Left lobe of liver (tissue), 2 donors: Measurements from ENCODE around the gene CNNM4. TPM values are rescaled to one million over a fixed set of nuclear protein-coding genes. Genes with fewer than 3 reads are reported as not detected.

Experiments used
- ATAC-seq: fragments of 200-7000 bp; cut with Tn5 transposase; one replicate; pipeline ENCODE4 v1.9.1; 2020; ENCODE audit warnings: mild to moderate bottlenecking, moderate library complexity
- DNase-seq: peaks from one replicate; pipeline ENCODE4 v3.0.0-alpha.2; 2020; ENCODE audit warnings: low spot score
- total RNA-seq: library from RNA; stranded (reverse); gene quantifications from one replicate; pipeline ENCODE4 v1.2.1, GENCODE V29; 2021
- donor health status: DM: no; HTN: no; CAD: no; lungs with moderate emphysema.
- donor health status: DM: no; HTN: yes; CAD: no.

Gene CNNM4
- total RNA-seq, 1 donor from 2014 or later: 3.4 TPM

- peak; percentile 98 for ATAC-seq
These were observed 87.6 kb downstream of the CNNM4 start for GRCh38 chr2:96848264-96848663.

DNA sequence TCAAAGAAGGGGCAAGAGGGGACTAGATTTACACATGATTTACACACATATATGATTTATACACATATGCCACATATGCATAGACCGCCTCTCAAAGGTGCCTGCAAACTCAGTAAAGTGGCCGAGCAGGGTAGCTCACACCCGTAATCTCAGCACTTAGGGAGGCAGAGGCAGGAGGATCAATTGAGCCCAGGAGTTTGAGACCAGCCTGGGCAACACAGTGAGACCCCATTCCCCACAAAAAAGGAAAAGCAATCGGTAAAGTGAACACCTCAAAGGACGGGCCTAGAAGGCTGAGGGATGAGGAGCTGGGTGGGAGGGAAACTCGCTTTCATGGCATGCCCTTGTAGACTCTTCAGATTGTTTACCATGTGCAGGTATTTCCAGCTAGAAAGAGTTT is 92.0 kb downstream of the CNNM4 start:
- DNase-seq: no peak
- ATAC-seq: no peak

More at GRCh38 chr2:96848264-96848663, 87.6 kb downstream of the CNNM4 start:
- DNase-seq: peak; percentile 91

DNA sequence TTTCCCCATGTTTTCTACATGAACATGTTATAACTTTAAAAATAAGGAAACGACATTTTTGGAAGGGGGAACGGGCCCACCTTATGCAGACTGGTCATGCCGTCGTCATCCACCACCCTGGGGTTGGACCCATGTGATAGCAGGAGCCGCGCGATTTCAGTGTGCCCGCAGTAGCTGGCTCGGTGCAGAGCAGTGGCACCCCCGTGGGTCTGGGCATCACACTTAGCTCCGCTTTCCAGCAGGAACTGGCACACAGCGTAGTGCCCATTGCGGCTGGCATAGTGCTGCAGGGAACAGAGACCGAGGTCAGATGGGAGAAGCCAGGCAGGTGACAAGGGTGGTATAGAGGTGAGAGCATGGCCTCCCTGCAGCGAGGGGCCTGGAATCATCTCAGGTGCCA is 92.6 kb downstream of the CNNM4 start:
- no peak for DNase-seq

DNA sequence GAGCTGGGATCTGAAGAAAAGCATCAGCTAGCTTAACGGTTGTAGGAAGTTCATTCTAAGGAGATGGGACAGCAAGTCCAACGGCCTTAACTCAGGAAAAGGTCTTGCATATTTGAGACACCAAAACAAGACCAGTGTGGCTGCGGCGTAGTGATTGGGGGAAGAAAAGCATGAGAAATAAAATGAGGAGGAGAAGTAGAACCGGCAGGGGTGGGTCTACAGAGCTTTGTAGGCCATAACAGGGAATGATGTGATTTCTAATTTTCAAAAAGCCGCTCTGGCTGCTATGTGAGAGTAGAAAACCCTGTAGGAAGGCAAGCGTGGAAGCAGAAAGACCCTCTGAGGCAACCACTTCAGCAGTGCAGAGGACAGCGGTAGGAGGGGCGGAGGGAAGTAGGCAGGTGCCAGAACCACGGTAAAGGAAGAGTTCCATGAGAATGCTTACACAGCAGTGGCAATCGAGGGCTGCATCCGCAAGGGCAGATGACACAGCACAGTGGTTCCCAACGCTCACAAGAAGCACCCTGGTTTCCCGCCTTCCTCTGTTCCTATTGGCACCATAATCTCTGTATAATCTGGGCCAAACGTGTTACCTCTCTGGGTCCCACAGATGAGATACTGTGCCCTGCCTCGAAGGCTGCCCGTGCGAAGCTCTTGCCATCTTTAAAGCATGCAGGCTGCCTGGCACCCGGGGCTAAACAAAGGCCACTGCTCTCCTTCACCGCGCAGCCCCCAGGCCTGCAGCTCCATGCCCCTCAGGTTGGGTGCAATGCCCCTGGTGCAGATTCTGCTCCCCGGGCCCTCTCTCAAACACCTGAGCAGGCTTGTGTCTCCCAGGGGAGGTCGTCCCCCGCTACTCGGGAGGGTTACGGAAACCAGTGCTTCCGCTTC is 96.3 kb downstream of the CNNM4 start:
- ATAC-seq (peak; percentile 30), DNase-seq (peak; percentile 51)

More for the DNA sequence above, 92.6 kb downstream of the CNNM4 start:
- ATAC-seq: no peak

- DNase-seq (peak; percentile 99), ATAC-seq (peak; percentile 86)
These were observed 97.1 kb downstream of the CNNM4 start, which contains the start of gene ANKRD39 for GRCh38 chr2:96857667-96858372. Gene ANKRD39, minus strand, starts transcription at chr2:96858016. Its CDS starts 29 bp downstream, at chr2:96857987.

GRCh38 chr2:96859099-96859649 is 98.5 kb downstream of the CNNM4 start:
- ATAC-seq (no peak), DNase-seq (peak; percentile 59)

DNA sequence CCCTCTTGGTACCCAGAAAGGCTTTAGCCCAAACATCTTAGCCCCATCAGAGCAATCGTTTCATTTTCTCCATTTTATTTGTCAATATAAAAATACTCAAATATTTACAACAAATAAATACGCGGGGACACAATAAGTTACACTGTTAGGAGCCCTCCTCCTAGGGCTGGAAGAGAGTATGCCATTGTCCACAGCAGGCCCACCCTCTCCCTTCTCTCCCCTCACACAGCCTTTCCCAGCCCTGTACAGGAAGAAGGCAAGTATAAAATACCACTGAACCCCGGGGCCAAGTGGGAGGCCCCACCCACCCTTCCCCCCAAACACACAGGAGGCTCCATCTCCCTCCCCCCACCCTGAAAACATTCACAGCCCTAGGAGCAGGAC is 99.0 kb downstream of the CNNM4 start:
- ATAC-seq: no peak
- DNase-seq: no peak

- ATAC-seq (no peak), DNase-seq (peak; percentile 51)
These were observed 99.6 kb downstream of the CNNM4 start for GRCh38 chr2:96860065-96861029.

DNA sequence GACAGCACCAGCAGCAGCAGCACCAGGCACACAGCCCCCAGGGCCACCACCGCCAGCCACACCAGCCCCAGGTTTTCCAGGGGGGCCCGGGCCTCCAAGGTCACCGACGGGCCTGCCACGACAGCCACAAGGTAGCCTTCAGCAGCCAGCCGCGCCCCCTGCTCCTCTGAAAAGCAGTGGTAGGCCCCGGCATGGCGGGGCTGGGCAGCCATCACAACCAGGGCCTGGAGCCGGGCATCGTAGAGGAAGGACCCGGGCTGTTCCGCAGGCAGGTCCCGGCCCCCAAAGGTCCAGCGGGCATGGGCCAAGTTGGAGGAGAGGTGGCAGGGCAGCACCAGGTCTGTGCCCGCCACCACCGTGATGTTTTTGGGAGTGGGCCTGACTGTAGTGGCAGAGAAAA is 100.4 kb downstream of the CNNM4 start:
- DNase-seq (peak; percentile 45), ATAC-seq (no peak)

Other genes starting within 250 kb of the CNNM4 start
- 18.9 TPM for gene ARID5A, start 224.2 kb upstream of the CNNM4 start, total RNA-seq
- 18.5 TPM for gene KANSL3, start 122.6 kb upstream of the CNNM4 start, total RNA-seq
- 0.10 TPM for gene FER1L5, start 118.1 kb upstream of the CNNM4 start, total RNA-seq
- 12.0 TPM for gene LMAN2L, start 20.8 kb upstream of the CNNM4 start, total RNA-seq
- gene CNNM3, start 55.4 kb downstream of the CNNM4 start, total RNA-seq: 31.4 TPM
- 4.4 TPM for gene ANKRD23, start 83.1 kb downstream of the CNNM4 start, total RNA-seq
- 9.5 TPM for gene ANKRD39, start 97.1 kb downstream of the CNNM4 start, total RNA-seq
- 18.6 TPM for gene SEMA4C, start 109.2 kb downstream of the CNNM4 start, total RNA-seq
- gene FAM178B, start 225.7 kb downstream of the CNNM4 start, total RNA-seq: 0.43 TPM